IPS-15b (cell line): Measurements from ENCODE around the gene CLCA2.
"Not testable (repeated sequence)": the region's sequence is repeated elsewhere in the genome, so short reads cannot be mapped to it uniquely, and the experiment has no call there.

ENCODE experiments used
- H3K27me3 ChIP-seq: one replicate; pipeline ENCODE4 v1.6.1; 2013; ENCODE audit warnings: low read length; ENCODE audit not compliant: control insufficient read depth, insufficient read depth
- H3K36me3 ChIP-seq: one replicate; pipeline ENCODE4 v1.6.1; 2013; ENCODE audit warnings: low read length; ENCODE audit not compliant: control insufficient read depth, insufficient read depth
- H3K4me1 ChIP-seq: one replicate; pipeline ENCODE4 v1.6.1; 2013; ENCODE audit warnings: mild to moderate bottlenecking, low read length; ENCODE audit not compliant: control insufficient read depth, insufficient read depth
- H3K4me3 ChIP-seq: one replicate; pipeline ENCODE4 v1.5.1; 2013; ENCODE audit warnings: low read depth, low read length
- H3K9ac ChIP-seq: one replicate; pipeline ENCODE4 v1.6.1; 2013; ENCODE audit warnings: low read depth, mild to moderate bottlenecking, low read length
- H3K9me3 ChIP-seq: one replicate; pipeline ENCODE4 v1.6.1; 2013; ENCODE audit warnings: mild to moderate bottlenecking, low read length; ENCODE audit not compliant: control insufficient read depth, insufficient read depth

The CLCA2 gene

GRCh38 chr1:86487131-86487810 is 63.3 kb downstream of the CLCA2 start:
- Histone ChIP-seq H3K9me3 (no peaks in the 10 kb centered on the region), H3K36me3 (no peaks in the 10 kb centered on the region), H3K4me3 (no peak overlapping the region), H3K27me3 (no peaks in the 10 kb centered on the region), H3K9ac (no peak overlapping the region), H3K4me1 (no peaks in the 10 kb centered on the region)

- Histone ChIP-seq H3K36me3 (no peaks in the 10 kb centered on the region), H3K9me3 (no peaks in the 10 kb centered on the region), H3K9ac (no peak overlapping the region), H3K4me1 (no peaks in the 10 kb centered on the region), H3K27me3 (no peaks in the 10 kb centered on the region), H3K4me3 (no peak overlapping the region)
These were observed 63.8 kb downstream of the CLCA2 start for GRCh38 chr1:86487811-86488141.

- Histone ChIP-seq H3K4me1 (no peaks in the 10 kb centered on the region), H3K4me3 (no peak overlapping the region), H3K27me3 (no peaks in the 10 kb centered on the region), H3K9ac (no peak overlapping the region), H3K36me3 (no peaks in the 10 kb centered on the region), H3K9me3 (no peaks in the 10 kb centered on the region)
These were observed 65.4 kb downstream of the CLCA2 start for GRCh38 chr1:86489242-86489878.

GRCh38 chr1:86491171-86491950 is 67.4 kb downstream of the CLCA2 start:
- Histone ChIP-seq H3K36me3 (no peaks in the 10 kb centered on the region), H3K9me3 (no peaks in the 10 kb centered on the region), H3K4me3 (no peak overlapping the region), H3K4me1 (no peaks in the 10 kb centered on the region), H3K9ac (no peak overlapping the region), H3K27me3 (no peaks in the 10 kb centered on the region)

- Histone ChIP-seq H3K9ac (no peak overlapping the region), H3K27me3 (no peaks in the 10 kb centered on the region), H3K4me3 (no peak overlapping the region), H3K36me3 (no peaks in the 10 kb centered on the region), H3K9me3 (peaks cover 5% of the 10 kb centered on the region), H3K4me1 (peaks cover 3% of the 10 kb centered on the region)
These were observed 74.3 kb downstream of the CLCA2 start for GRCh38 chr1:86498281-86498680.

- Histone ChIP-seq H3K27me3 (no peaks in the 10 kb centered on the region), H3K4me1 (peaks cover 8% of the 10 kb centered on the region), H3K9me3 (peaks cover 5% of the 10 kb centered on the region), H3K9ac (no peak overlapping the region), H3K36me3 (no peaks in the 10 kb centered on the region), H3K4me3 (no peak overlapping the region)
These were observed 76.1 kb downstream of the CLCA2 start for GRCh38 chr1:86499987-86500593.

- Histone ChIP-seq H3K27me3 (no peaks in the 10 kb centered on the region), H3K36me3 (no peaks in the 10 kb centered on the region), H3K4me1 (peaks cover 8% of the 10 kb centered on the region), H3K4me3 (no peak overlapping the region), H3K9me3 (peaks cover 5% of the 10 kb centered on the region), H3K9ac (no peak overlapping the region)
These were observed 76.7 kb downstream of the CLCA2 start for GRCh38 chr1:86500714-86501113.

- H3K4me3 ChIP-seq = peak overlapping the region; percentile 64
- H3K9ac ChIP-seq = peak overlapping the region; percentile 58
- H3K4me1 ChIP-seq, H3K27me3 ChIP-seq, H3K9me3 ChIP-seq, H3K36me3 ChIP-seq: not testable (repeated sequence)
These were observed 78.2 kb downstream of the CLCA2 start for GRCh38 chr1:86502125-86502646.

GRCh38 chr1:86502721-86503405 is 78.9 kb downstream of the CLCA2 start:
- H3K27me3 ChIP-seq = no peaks in the 10 kb centered on the region
- no peaks in the 10 kb centered on the region for H3K36me3 ChIP-seq
- peaks cover 5% of the 10 kb centered on the region for H3K9me3 ChIP-seq
- peak overlapping the region; percentile 58 for H3K9ac ChIP-seq
- H3K4me1 ChIP-seq = peaks cover 8% of the 10 kb centered on the region
- peak overlapping the region; percentile 64 for H3K4me3 ChIP-seq

GRCh38 chr1:86503406-86504136 is 79.6 kb downstream of the CLCA2 start:
- Histone ChIP-seq H3K9me3 (peaks cover 5% of the 10 kb centered on the region), H3K4me1 (peaks cover 8% of the 10 kb centered on the region), H3K27me3 (no peaks in the 10 kb centered on the region), H3K9ac (peak overlapping the region; percentile 48), H3K36me3 (no peaks in the 10 kb centered on the region), H3K4me3 (peak overlapping the region; percentile 64)

- Histone ChIP-seq H3K9me3 (peaks cover 5% of the 10 kb centered on the region), H3K36me3 (no peaks in the 10 kb centered on the region), H3K9ac (peak overlapping the region; percentile 47), H3K27me3 (no peaks in the 10 kb centered on the region), H3K4me1 (peaks cover 8% of the 10 kb centered on the region), H3K4me3 (peak overlapping the region; percentile 64)
These were observed 80.1 kb downstream of the CLCA2 start for GRCh38 chr1:86504137-86504479.
